Suprapubic skin (tissue), 4 donors: ENCODE results near the gene PTPRH. TPM values are rescaled to one million over a fixed set of nuclear protein-coding genes. Genes with fewer than 3 reads are reported as not detected.
A peak's percentile ranks its signal among the peaks of the same experiment; 100 is the strongest.

Experiments used
- DNase-seq, 2 donors: peaks; one replicate each; pipeline ENCODE4 v3.0.0-alpha.2; 2019; ENCODE audit warnings: low spot score in 2 of 2
- H3K27ac ChIP-seq: fragments of 200-600 bp; sonication (generic); one replicate; pipeline ENCODE4 v1.5.1; 2019
- H3K27me3 ChIP-seq: fragments of 200-600 bp; sonication (generic); one replicate; pipeline ENCODE4 v1.5.1; 2019
- H3K36me3 ChIP-seq: fragments of 200-600 bp; sonication (generic); one replicate; pipeline ENCODE4 v1.5.1; 2019
- H3K4me1 ChIP-seq: fragments of 200-600 bp; sonication (generic); one replicate; pipeline ENCODE4 v1.5.1; 2019
- H3K4me3 ChIP-seq: fragments of 200-600 bp; sonication (generic); one replicate; pipeline ENCODE4 v1.5.1; 2019; ENCODE audit warnings: mild to moderate bottlenecking
- H3K9me3 ChIP-seq: fragments of 200-600 bp; sonication (generic); one replicate; pipeline ENCODE4 v1.5.1; 2019
- EP300 ChIP-seq: sonication (generic); formaldehyde crosslinking; IDR thresholded peaks from one replicate; pipeline ENCODE4 v1.6.1; 2017; ENCODE audit warnings: antibody characterized with exemption
- POLR2A ChIP-seq, 2 donors: fragments of 450-650 bp; IDR thresholded peaks; one replicate each; pipeline ENCODE4 v1.6.1; 2017; ENCODE audit warnings: antibody characterized with exemption in 2 of 2, mild to moderate bottlenecking in 2 of 2, moderate library complexity in 2 of 2
- POLR2AphosphoS5 ChIP-seq, 3 donors: sonication (generic); formaldehyde crosslinking; IDR thresholded peaks; one replicate each; pipeline ENCODE4 v1.6.1; 2017; ENCODE audit warnings: antibody characterized with exemption in 3 of 3
- WGBS: methylation state at CpG from one replicate; pipeline ENCODE4 v1.1.5; 2018; 5-methylcytosine and 5-hydroxymethylcytosine counted together
- total RNA-seq, 4 donors: library from RNA; depleted of rRNA; stranded (reverse); fragments of >200 nt; gene quantifications; one replicate each; pipeline ENCODE4 v1.1.0, GENCODE V29; 2016
- TF ChIP-seq, protein P1 (sequence below), 2 donors: fragments of 200-600 bp in 1 of 2; fragments of 450-650 bp in 1 of 2; sonication (generic) in 1 of 2; IDR thresholded peaks; one replicate each; pipeline ENCODE4 v1.5.1; 2016 to 2019; ENCODE audit warnings: antibody characterized with exemption in 2 of 2, mild to moderate bottlenecking in 1 of 2, moderate library complexity in 1 of 2

Gene PTPRH
- total RNA-seq, 4 donors from 2014 or later = 0.34 to 1.4 (median 1.1) TPM; not detected in 1

DNA sequence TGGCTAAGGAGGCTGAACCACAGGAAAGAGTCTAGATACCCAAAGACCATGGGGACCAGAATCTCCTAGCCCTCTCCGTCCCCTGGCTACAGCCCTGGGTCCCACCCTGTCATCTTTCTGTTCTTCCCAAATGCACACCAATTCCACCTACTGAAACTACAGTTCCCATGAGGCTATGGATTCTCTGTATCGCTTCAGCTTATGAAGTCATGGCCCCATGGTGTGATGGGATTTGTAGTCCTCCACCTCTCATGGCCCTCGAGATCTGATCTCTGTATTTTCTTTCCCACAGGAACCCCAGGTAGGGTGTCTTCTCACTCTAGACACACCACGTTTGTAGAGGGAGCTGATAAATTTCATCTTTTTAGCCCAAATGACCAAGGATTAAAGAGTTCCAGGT, 11.8 kb downstream of the PTPRH start:
- no peaks in the 10 kb centered on the region for H3K36me3 ChIP-seq
- no peaks in the 10 kb centered on the region for H3K4me1 ChIP-seq
- H3K4me3 ChIP-seq = no peak overlapping the region
- H3K9me3 ChIP-seq = no peaks in the 10 kb centered on the region
- WGBS = 68% methylated on average over 4 of the region's 4 CpGs
- H3K27me3 ChIP-seq = peaks cover 21% of the 10 kb centered on the region
- no peak for DNase-seq
- TF ChIP-seq, protein P1, sequence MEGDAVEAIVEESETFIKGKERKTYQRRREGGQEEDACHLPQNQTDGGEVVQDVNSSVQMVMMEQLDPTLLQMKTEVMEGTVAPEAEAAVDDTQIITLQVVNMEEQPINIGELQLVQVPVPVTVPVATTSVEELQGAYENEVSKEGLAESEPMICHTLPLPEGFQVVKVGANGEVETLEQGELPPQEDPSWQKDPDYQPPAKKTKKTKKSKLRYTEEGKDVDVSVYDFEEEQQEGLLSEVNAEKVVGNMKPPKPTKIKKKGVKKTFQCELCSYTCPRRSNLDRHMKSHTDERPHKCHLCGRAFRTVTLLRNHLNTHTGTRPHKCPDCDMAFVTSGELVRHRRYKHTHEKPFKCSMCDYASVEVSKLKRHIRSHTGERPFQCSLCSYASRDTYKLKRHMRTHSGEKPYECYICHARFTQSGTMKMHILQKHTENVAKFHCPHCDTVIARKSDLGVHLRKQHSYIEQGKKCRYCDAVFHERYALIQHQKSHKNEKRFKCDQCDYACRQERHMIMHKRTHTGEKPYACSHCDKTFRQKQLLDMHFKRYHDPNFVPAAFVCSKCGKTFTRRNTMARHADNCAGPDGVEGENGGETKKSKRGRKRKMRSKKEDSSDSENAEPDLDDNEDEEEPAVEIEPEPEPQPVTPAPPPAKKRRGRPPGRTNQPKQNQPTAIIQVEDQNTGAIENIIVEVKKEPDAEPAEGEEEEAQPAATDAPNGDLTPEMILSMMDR (IDR thresholded peaks at IDR 0.05) = no peak
- TF ChIP-seq POLR2A (IDR thresholded peaks at IDR 0.05) = no peak
- no peak for TF ChIP-seq POLR2AphosphoS5 (IDR thresholded peaks at IDR 0.05)
- TF ChIP-seq EP300 = no peak
- H3K27ac ChIP-seq = no peak overlapping the region

DNA sequence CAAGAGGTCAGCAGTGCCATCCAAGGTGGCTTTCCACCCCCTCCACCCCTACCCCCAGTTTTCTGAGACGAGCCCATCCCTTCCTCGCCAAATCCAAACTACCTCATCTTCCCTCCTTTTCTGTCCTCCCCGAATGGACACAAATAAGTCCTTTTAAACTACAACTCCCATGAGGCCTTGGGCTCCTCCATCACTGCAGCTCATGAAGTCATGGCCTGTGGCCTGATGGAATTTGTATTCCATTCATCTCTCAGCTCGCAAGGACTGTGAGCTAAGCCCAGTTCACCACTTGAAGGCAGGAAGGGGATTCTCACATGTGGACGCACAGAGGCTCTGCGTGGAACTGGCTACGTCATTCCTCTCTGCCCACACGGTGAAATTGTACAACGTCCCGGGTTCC, 12.5 kb downstream of the PTPRH start:
- peaks cover 21% of the 10 kb centered on the region for H3K27me3 ChIP-seq
- DNase-seq = no peak
- H3K36me3 ChIP-seq = no peaks in the 10 kb centered on the region
- no peak for TF ChIP-seq EP300
- TF ChIP-seq, protein P1 (IDR thresholded peaks at IDR 0.05) = no peak
- no peak for TF ChIP-seq POLR2AphosphoS5 (IDR thresholded peaks at IDR 0.05)
- no peak for TF ChIP-seq POLR2A (IDR thresholded peaks at IDR 0.05)
- no peaks in the 10 kb centered on the region for H3K9me3 ChIP-seq
- no peaks in the 10 kb centered on the region for H3K4me1 ChIP-seq
- WGBS = 90% methylated on average over 10 of the region's 10 CpGs
- no peak overlapping the region for H3K4me3 ChIP-seq
- no peak overlapping the region for H3K27ac ChIP-seq

- Histone ChIP-seq H3K4me3 (no peak overlapping the region), H3K4me1 (peaks cover 14% of the 10 kb centered on the region), H3K36me3 (no peaks in the 10 kb centered on the region), H3K27me3 (peaks cover 11% of the 10 kb centered on the region), H3K27ac (no peak overlapping the region), H3K9me3 (no peaks in the 10 kb centered on the region)
- DNase-seq = no peak
- 74% methylated on average over 12 of the region's 12 CpGs for WGBS
- TF ChIP-seq, protein P1 (IDR thresholded peaks at IDR 0.05) = no peak
- TF ChIP-seq POLR2A (IDR thresholded peaks at IDR 0.05) = no peak
- no peak for TF ChIP-seq POLR2AphosphoS5 (IDR thresholded peaks at IDR 0.05)
- TF ChIP-seq EP300 = no peak
Measured at GRCh38 chr19:55193481-55193880, 15.8 kb downstream of the PTPRH start.

GRCh38 chr19:55189403-55189835, 19.9 kb downstream of the PTPRH start:
- H3K27me3 ChIP-seq = peaks cover 19% of the 10 kb centered on the region
- DNase-seq = peak in 1 of 2 donors; percentile 84
- H3K4me3 ChIP-seq = no peak overlapping the region
- H3K27ac ChIP-seq = peak overlapping the region; percentile 76
- H3K4me1 ChIP-seq = peaks cover 17% of the 10 kb centered on the region
- WGBS = 34% methylated on average over 15 of the region's 15 CpGs
- no peaks in the 10 kb centered on the region for H3K36me3 ChIP-seq
- TF ChIP-seq, protein P1 (IDR thresholded peaks at IDR 0.05) = no peak
- peak in 2 of 3 donors; percentile 26 to 90 for TF ChIP-seq POLR2AphosphoS5 (IDR thresholded peaks at IDR 0.05)
- no peaks in the 10 kb centered on the region for H3K9me3 ChIP-seq

- peaks cover 17% of the 10 kb centered on the region for H3K4me1 ChIP-seq
- TF ChIP-seq POLR2A (IDR thresholded peaks at IDR 0.05) = no peak
- TF ChIP-seq EP300 = no peak
- TF ChIP-seq, protein P1 (IDR thresholded peaks at IDR 0.05) = no peak
- no peak for TF ChIP-seq POLR2AphosphoS5 (IDR thresholded peaks at IDR 0.05)
- H3K4me3 ChIP-seq = no peak overlapping the region
- WGBS = 47% methylated on average over 8 of the region's 8 CpGs
- peak overlapping the region; percentile 76 for H3K27ac ChIP-seq
- no peaks in the 10 kb centered on the region for H3K9me3 ChIP-seq
- no peaks in the 10 kb centered on the region for H3K36me3 ChIP-seq
- DNase-seq = no peak
- H3K27me3 ChIP-seq = peaks cover 22% of the 10 kb centered on the region
Measured at GRCh38 chr19:55188625-55189024, 20.7 kb downstream of the PTPRH start.
